ENCODE measurements around the gene GHRHR.
A peak's percentile ranks its signal among the peaks of the same experiment; 100 is the strongest.

Gene GHRHR

DNA sequence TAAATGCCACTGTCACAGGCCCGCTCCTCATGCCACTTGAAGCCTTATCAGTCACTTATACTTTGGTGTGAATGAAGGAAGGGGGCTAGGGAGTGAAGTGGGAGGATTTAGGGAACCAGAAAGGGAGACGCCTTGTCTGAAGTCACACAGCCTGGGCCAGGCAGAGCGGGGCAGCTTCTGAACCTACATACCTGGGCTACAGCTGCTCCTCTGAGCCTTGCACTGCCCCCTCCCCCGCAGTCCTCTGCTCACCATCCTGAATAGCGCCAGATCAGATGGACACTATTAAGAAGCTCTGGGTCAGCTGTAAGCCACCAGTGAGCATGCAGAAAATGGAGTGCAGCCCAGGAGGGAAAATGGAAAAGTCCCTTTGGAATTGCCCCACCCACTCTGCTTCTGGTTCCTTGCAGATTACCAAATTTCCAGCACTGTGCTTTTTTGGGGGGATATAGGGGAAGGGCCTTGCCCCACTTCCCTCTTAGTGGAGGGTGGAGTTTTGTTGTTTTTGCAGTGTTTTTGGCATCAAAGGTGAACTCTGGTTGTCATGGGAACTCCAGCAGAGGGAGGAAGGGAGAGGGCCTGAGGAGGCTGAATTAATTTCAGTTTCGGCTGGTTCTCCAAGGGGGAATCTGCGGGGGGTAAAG, 53.4 kb downstream of the GHRHR start:
- no peak for DNase-seq

GRCh38 chr7:31017721-31018120, 54.0 kb downstream of the GHRHR start:
- DNase-seq: no peak

DNA sequence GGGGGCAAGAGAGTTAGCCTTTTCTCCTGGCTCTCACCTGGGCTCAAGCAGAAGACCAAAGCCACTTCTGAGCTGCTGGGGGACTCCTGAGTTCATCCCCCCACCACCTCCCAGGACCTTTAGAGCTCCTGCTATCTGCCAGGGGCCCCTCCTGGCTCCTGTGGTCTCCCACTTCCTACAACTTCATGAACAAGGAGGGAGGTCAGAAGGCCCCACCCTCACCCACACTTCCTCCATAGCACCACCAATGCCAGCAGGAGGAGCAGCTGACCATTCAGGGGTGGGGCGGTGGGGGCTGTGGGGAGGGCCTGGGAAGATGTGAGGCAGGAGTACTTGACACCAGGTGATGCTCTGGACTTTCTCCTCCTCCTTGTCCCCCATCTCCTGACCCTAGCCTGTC, 55.8 kb downstream of the GHRHR start:
- no peak for DNase-seq

- no peak for DNase-seq
Observed at GRCh38 chr7:31020161-31020560, 56.4 kb downstream of the GHRHR start.

DNA sequence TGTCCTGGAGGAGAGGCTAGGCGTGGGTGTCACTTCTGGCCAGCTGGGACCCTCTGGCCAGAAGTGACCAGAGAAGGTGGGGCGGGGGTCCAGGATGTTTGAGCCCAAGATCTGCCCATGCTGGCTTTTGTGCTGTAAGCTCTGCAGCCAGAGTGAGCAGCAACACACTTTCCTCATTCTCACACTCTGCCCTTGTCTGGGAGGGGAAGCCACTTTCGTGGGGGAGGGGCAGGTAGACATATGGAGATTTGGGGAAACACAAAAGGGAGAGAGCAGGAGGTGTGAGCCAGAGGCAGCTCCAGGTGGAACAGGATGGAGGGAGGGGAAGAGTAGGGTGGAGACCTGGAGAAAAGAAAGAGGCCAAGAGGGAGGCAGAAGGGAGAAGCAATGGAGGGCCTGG, 56.9 kb downstream of the GHRHR start:
- DNase-seq: no peak

- no peak for DNase-seq
Observed at GRCh38 chr7:31022117-31022516, 58.4 kb downstream of the GHRHR start.

GRCh38 chr7:31022726-31023125, 59.0 kb downstream of the GHRHR start:
- DNase-seq: no peak

DNA sequence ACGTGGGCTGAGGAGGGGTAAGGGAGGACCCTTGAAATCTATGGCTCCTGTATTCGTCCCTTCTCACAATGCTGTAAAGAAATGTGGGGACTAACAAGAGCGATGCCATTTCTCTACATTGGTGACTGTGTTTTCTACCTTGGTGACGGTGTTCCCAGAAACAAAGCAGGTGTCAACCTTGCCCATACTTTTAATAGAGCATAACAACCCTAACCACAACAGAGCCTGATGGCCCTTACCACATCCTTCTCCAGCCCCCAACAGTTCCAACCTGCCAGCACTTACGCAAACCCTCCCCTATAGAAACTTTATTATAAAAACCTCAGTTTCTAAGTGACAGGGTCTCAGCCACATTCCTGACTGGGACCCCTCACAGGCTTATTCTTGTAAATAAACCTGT, 60.1 kb downstream of the GHRHR start:
- DNase-seq: peak in 2 of 5 experiments; percentile 17 to 38

DNA sequence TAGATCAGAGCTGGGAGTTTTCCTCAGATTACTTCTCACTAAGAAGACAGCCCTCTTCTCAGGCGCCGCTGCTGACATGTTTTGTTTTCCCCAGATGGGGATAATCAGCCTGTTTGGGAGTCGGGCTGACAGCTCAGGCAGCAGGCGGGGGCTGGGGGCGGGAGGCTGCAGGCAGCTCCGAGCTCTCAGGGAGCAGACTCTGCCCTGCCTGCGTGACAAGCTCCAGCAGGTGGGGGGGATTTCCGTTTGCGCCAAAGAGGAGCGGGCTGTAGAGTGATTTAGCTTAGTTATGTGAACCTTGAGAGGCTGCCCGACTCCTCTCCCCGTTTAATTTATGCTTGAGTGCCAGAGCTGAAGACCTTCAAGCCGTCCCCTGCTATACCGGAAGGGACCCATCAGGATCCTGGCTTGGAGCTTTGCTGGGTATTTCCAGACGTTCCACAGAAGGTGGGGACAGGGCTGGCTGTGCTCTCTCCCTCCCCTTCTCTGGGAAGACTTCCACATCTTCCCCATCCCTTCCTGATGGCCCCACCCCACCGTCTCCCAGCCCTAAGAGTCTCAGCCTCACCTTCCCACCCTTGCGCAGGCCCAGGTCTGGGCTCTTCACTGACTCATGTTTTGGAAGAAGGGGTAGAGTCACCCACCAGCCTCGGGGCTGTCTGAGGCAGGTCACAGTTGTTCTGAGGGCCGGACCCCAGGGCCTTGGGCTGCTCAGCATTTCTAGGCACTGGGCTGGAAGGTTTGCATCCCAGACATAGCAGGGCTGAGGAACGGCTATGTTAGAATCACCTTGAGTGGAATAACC, 63.6 kb downstream of the GHRHR start:
- no peak for DNase-seq

GRCh38 chr7:31028006-31028405, 64.3 kb downstream of the GHRHR start:
- no peak for DNase-seq

DNA sequence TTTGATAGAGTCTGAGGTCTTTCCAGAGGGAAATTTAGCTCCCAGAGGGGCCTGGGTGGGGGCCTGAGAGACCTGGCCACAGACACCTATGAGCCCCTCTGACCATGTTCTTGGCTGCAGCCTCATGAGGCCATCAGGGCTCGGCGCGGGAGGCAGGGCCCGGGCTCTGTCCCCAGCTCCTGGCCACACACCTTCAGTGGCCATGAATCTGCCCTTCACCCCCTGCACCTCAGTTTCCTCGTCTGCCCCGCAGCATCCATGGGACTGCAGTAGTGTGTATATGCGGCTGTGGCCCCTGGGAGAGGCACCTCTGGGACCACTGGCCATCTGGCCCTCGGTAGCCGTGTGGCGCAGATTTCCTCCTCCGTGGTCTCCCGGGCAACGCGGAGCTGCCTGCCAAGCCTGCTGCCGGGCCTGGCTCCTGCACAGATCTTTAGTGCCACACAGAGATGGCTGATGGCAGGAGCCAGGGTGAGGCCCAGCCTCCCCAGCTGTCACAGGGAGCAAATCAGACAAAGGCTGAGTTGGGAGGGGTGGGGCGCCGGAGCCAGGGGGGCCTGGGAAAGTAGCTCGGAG, 64.8 kb downstream of the GHRHR start:
- no peak for DNase-seq

Data from T-helper 2 cell (primary cell).